ENCODE results near the gene CHRDL2. TPM values are rescaled to one million over a fixed set of nuclear protein-coding genes. Genes with fewer than 3 reads are reported as not detected.

The CHRDL2 gene
- total RNA-seq, 1 experiment from 2014 or later, result not detected

DNA sequence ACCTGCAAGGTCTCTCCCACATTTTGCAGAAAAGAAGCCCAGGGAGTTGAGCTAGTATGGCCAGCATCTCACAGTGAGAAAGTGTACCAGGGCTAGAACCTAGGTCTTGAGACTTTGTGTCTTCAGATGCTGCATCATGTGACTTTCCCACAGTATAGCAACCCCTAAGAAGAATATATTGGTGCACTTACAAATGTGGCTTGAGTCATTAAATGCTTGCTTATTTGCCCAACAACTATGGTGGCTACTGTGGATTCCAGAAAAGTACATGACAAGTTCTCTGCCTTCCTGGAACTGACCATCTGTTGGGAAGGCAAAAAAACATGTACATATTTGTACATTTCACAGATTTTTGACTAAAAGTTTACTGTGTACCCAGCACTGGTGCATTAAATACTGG is 83.8 kb downstream of the CHRDL2 start:
- no peak overlapping the region for H3K27ac Mint-ChIP-seq (ENCODE audit: unreplicated experiment)
- intact Hi-C loops (cut with micrococcal nuclease; ENCODE audit: unreplicated experiment), result no loop called here
- no peak overlapping the region for H3K4me3 Mint-ChIP-seq (ENCODE audit: low read depth, unreplicated experiment)
- BruUV-seq (replicated peaks), result no TSS peak
- no peaks in the 10 kb centered on the region for H3K27me3 Mint-ChIP-seq (ENCODE audit: unreplicated experiment)
- TF ChIP-seq, protein P1, sequence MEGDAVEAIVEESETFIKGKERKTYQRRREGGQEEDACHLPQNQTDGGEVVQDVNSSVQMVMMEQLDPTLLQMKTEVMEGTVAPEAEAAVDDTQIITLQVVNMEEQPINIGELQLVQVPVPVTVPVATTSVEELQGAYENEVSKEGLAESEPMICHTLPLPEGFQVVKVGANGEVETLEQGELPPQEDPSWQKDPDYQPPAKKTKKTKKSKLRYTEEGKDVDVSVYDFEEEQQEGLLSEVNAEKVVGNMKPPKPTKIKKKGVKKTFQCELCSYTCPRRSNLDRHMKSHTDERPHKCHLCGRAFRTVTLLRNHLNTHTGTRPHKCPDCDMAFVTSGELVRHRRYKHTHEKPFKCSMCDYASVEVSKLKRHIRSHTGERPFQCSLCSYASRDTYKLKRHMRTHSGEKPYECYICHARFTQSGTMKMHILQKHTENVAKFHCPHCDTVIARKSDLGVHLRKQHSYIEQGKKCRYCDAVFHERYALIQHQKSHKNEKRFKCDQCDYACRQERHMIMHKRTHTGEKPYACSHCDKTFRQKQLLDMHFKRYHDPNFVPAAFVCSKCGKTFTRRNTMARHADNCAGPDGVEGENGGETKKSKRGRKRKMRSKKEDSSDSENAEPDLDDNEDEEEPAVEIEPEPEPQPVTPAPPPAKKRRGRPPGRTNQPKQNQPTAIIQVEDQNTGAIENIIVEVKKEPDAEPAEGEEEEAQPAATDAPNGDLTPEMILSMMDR (IDR thresholded peaks at IDR 0.05; ENCODE audit: unreplicated experiment), result no peak
- CTCF ChIA-PET, result interaction anchor here (0.6 kb wide), 1 partner anchor 136 kb away, joined by 4 read pairs; no protein-coding TSS in a partner anchor
- no peaks in the 10 kb centered on the region for H3K36me3 Mint-ChIP-seq (ENCODE audit: insufficient read depth, unreplicated experiment)
- H3K4me1 Mint-ChIP-seq (ENCODE audit: low read depth, unreplicated experiment), result no peaks in the 10 kb centered on the region
- no peak for DNase-seq
- no peaks in the 10 kb centered on the region for H3K9me3 Mint-ChIP-seq (ENCODE audit: low read depth, unreplicated experiment)

GRCh38 chr11:74646954-74647353 is 84.3 kb downstream of the CHRDL2 start:
- intact Hi-C loops (cut with micrococcal nuclease; ENCODE audit: unreplicated experiment), result no loop called here
- CTCF ChIA-PET, result interaction anchor here (0.6 kb wide), 1 partner anchor 136 kb away, joined by 4 read pairs; no protein-coding TSS in a partner anchor
- no peaks in the 10 kb centered on the region for H3K4me1 Mint-ChIP-seq (ENCODE audit: low read depth, unreplicated experiment)
- H3K4me3 Mint-ChIP-seq (ENCODE audit: low read depth, unreplicated experiment), result no peak overlapping the region
- no peak overlapping the region for H3K27ac Mint-ChIP-seq (ENCODE audit: unreplicated experiment)
- H3K36me3 Mint-ChIP-seq (ENCODE audit: insufficient read depth, unreplicated experiment), result no peaks in the 10 kb centered on the region
- H3K27me3 Mint-ChIP-seq (ENCODE audit: unreplicated experiment), result no peaks in the 10 kb centered on the region
- no peak for DNase-seq
- TF ChIP-seq, protein P1 (IDR thresholded peaks at IDR 0.05; ENCODE audit: unreplicated experiment), result no peak
- BruUV-seq (replicated peaks), result no TSS peak
- no peaks in the 10 kb centered on the region for H3K9me3 Mint-ChIP-seq (ENCODE audit: low read depth, unreplicated experiment)

Small RNA genes lying within 50 kb of the gene (microRNA-seq; reads per million reads assigned to microRNA genes)
- gene MIR4696, result not detected

Other genes with a start within 250 kb of the CHRDL2 start
- gene LIPT2, start 237.7 kb downstream of the CHRDL2 start, total RNA-seq (2022), result 7.8 and 10.9 TPM in 2 replicates
- gene POLD3, start 138.8 kb downstream of the CHRDL2 start, total RNA-seq (2022), result 25.1 and 26.0 TPM in 2 replicates
- gene RNF169, start 17.4 kb upstream of the CHRDL2 start, total RNA-seq (2022), result 20.7 and 22.5 TPM in 2 replicates
- gene XRRA1, start 217.7 kb upstream of the CHRDL2 start, total RNA-seq (2022), result 18.4 and 20.1 TPM in 2 replicates
- 195 and 209 TPM in 2 replicates for gene SPCS2, start 217.8 kb upstream of the CHRDL2 start, total RNA-seq (2022)